HEK293 (cell line): Measurements from ENCODE around the gene LUC7L.
"Not testable (repeated sequence)": the region's sequence is repeated elsewhere in the genome, so short reads cannot be mapped to it uniquely, and the experiment has no call there.

Experiments used
- CTCF ChIA-PET: fragments of 350-600 bp; formaldehyde crosslinking; extraction: SDS; loops from one replicate; lab custom pipeline; 2021; ENCODE audit warnings: antibody characterized with exemption; lab: Yijun Ruan, JAX
- POLR2A ChIA-PET: fragments of 300-600 bp; formaldehyde crosslinking; extraction: SDS; loops from one replicate; lab custom pipeline; 2020; ENCODE audit warnings: antibody characterized with exemption, inconsistent platforms; lab: Yijun Ruan, JAX
- H3K27ac ChIP-seq: fragments of 200-500 bp; sonication (Bioruptor generic); 2 replicates; pipeline ENCODE4 v1.5.1; 2014; ENCODE audit warnings: low read depth, low read length, control low read depth, inconsistent platforms; ENCODE audit errors: extremely low read depth
- H3K36me3 ChIP-seq, 2 experiments: fragments of 200-500 bp in 1 of 2; sonication (Bioruptor generic) in 1 of 2; 1 replicate in 1 of 2; 2 replicates in 1 of 2; pipeline ENCODE4 v1.5.1; 2014 to 2017; ENCODE audit warnings: inconsistent platforms in 2 of 2, low read length in 2 of 2; ENCODE audit not compliant: control insufficient read depth in 2 of 2, insufficient read depth in 1 of 2
- H3K4me1 ChIP-seq: fragments of 200-500 bp; sonication (Bioruptor generic); 2 replicates; pipeline ENCODE4 v1.5.1; 2014; ENCODE audit warnings: mild to moderate bottlenecking, low read length, inconsistent platforms; ENCODE audit not compliant: control insufficient read depth, insufficient read depth
- H3K4me3 ChIP-seq: 2 replicates; pipeline ENCODE4 v1.5.1; 2011; ENCODE audit warnings: low read depth, mild to moderate bottlenecking, control low read depth, low read length, moderate library complexity
- H3K9me3 ChIP-seq: fragments of 200-500 bp; sonication (Bioruptor generic); 2 replicates; pipeline ENCODE4 v1.5.1; 2014; ENCODE audit warnings: low read depth, low read length, inconsistent platforms; ENCODE audit not compliant: control insufficient read depth, insufficient read depth
- KLF1 ChIP-seq: fragments of 450-650 bp; formaldehyde crosslinking; IDR thresholded peaks from 2 replicates; pipeline ENCODE4 v1.5.1; 2016; ENCODE audit warnings: missing biosample characterization, missing genetic modification characterization
- KLF10 ChIP-seq: fragments of 450-650 bp; IDR thresholded peaks from 2 replicates; pipeline ENCODE4 v1.5.1; 2018; ENCODE audit warnings: missing biosample characterization, mild to moderate bottlenecking, missing genetic modification characterization
- WT1 ChIP-seq: fragments of 450-650 bp; formaldehyde crosslinking; IDR thresholded peaks from 2 replicates; pipeline ENCODE4 v1.5.1; 2016; ENCODE audit warnings: missing biosample characterization, missing genetic modification characterization
- ZNF10 ChIP-seq: fragments of 450-650 bp; formaldehyde crosslinking; IDR thresholded peaks from 2 replicates; pipeline ENCODE4 v1.5.1; 2017; ENCODE audit warnings: missing biosample characterization, missing genetic modification characterization
- ZNF169 ChIP-seq: fragments of 450-650 bp; formaldehyde crosslinking; IDR thresholded peaks from 2 replicates; pipeline ENCODE4 v1.5.1; 2016; ENCODE audit warnings: missing biosample characterization, missing genetic modification characterization
- ZNF174 ChIP-seq: fragments of 450-650 bp; formaldehyde crosslinking; IDR thresholded peaks from 2 replicates; pipeline ENCODE4 v1.5.0; 2017; ENCODE audit warnings: missing biosample characterization, mild to moderate bottlenecking, missing genetic modification characterization
- ZNF366 ChIP-seq: fragments of 450-650 bp; formaldehyde crosslinking; conservative IDR thresholded peaks from 2 replicates; pipeline ENCODE4 v1.5.1; 2016; ENCODE audit warnings: missing biosample characterization, missing genetic modification characterization
- ZNF391 ChIP-seq: fragments of 450-650 bp; formaldehyde crosslinking; IDR thresholded peaks from 2 replicates; pipeline ENCODE4 v1.5.1; 2016; ENCODE audit warnings: low read depth, missing biosample characterization, missing genetic modification characterization, borderline replicate concordance
- ZNF629 ChIP-seq: fragments of 450-650 bp; formaldehyde crosslinking; IDR thresholded peaks from 2 replicates; pipeline ENCODE4 v1.5.1; 2017; ENCODE audit warnings: missing biosample characterization, missing genetic modification characterization
- ZNF792 ChIP-seq: fragments of 450-650 bp; formaldehyde crosslinking; IDR thresholded peaks from 2 replicates; pipeline ENCODE4 v1.5.1; 2016; ENCODE audit warnings: missing biosample characterization, missing genetic modification characterization
- TF ChIP-seq, protein P1 (sequence below): fragments of 450-650 bp; formaldehyde crosslinking; IDR thresholded peaks from 2 replicates; pipeline ENCODE4 v1.5.1; 2017; ENCODE audit warnings: missing biosample characterization, missing genetic modification characterization
- TF ChIP-seq, protein P2 (sequence below): fragments of 450-650 bp; formaldehyde crosslinking; IDR thresholded peaks from 2 replicates; pipeline ENCODE4 v1.5.1; 2016; ENCODE audit warnings: missing biosample characterization, missing genetic modification characterization

LUC7L gene

DNA sequence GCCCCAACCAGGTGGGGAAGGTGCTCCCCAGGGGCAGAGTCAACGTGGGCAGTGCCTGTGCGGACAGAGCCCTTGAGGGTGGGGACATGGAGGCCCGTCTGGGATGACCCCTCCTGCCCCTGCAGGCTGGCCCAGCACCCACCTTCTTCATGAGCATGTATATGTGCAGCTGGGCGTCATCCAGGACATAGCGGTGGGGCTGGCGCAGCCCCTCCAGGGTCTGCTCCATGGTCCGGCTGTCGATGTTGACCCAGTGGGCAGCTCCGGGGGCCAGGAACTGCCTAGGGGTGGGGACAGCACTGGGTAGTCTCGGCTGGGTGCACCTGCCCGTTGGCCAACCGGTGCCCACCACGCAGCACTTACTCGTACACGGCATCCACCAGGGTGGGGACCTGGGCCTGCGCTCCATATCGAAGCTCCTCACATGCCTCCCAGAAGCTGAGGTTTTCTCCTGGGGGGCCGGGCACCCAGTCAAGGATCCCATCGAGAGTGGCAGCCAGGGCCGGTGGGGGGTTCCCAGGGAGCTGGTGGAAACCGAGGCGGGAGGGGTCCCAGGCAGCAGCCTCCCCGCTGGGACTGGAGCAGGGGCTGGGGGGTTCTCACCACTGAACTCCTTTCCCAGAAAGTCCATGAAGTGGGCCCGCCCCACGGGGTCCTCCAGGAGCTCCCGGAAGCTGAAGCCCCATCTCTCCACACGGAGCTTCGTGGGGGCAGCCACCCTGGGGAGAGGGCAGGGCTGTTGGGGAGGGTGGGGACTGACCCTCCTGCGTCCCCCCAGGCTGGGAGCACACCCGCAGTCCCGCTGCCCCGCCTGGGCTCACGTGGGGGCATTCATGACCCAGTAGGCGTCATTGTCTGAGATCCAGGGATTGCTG is 41.4 kb upstream of the LUC7L start (continued):
- TF ChIP-seq, protein P1, sequence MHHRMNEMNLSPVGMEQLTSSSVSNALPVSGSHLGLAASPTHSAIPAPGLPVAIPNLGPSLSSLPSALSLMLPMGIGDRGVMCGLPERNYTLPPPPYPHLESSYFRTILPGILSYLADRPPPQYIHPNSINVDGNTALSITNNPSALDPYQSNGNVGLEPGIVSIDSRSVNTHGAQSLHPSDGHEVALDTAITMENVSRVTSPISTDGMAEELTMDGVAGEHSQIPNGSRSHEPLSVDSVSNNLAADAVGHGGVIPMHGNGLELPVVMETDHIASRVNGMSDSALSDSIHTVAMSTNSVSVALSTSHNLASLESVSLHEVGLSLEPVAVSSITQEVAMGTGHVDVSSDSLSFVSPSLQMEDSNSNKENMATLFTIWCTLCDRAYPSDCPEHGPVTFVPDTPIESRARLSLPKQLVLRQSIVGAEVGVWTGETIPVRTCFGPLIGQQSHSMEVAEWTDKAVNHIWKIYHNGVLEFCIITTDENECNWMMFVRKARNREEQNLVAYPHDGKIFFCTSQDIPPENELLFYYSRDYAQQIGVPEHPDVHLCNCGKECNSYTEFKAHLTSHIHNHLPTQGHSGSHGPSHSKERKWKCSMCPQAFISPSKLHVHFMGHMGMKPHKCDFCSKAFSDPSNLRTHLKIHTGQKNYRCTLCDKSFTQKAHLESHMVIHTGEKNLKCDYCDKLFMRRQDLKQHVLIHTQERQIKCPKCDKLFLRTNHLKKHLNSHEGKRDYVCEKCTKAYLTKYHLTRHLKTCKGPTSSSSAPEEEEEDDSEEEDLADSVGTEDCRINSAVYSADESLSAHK, result no peak
- no peak for TF ChIP-seq ZNF792 (tag by site-specific recombination)

DNA sequence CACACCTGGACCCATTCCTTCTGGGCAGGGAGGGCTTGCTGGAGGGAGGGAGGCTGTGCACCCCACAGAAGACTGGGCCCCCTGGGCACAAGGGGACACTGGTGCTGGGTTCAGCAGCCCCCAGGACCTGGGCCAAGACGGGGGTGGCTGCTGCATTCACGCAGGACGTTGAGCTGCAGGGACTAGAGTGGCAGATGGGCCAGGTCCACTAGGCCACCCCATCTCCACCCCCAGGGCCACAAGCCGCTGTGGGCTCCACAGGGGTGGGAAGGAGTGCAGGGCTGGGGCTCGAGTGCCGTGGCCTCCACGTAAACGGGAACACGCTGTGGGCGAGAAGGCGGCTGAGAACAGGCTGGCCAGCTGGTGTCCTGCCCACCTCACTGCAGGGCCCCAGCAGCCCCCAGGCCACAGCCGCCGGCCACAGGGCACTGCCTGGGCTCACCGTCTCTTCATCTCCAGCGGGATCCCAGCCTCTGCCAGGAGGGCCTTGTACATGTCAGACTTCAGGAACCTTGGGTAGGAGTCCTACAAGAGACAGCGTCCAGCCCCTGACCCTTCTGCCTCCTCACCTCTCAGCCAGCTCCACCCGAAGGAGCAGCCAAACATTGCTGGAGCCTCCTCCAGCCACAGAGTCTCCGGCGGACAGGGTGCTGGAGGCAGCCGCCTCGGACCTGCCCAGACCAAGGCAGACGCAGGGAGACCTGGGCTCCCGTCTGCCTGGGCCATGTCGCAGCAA is 40.0 kb upstream of the LUC7L start:
- CTCF ChIA-PET, result interaction anchor here (0.6 kb wide), 1 partner anchor 16 kb away, joined by 4 read pairs; no protein-coding TSS in a partner anchor
- Histone ChIP-seq H3K27ac (no peak overlapping the region), H3K36me3 (peaks cover 0 to 8% of the 10 kb centered on the region in 2 experiments; a peak in 1 of 3 replicates), H3K9me3 (no peaks in the 10 kb centered on the region), H3K4me1 (no peaks in the 10 kb centered on the region)
- POLR2A ChIA-PET, result interaction anchor here (0.6 kb wide), 1 partner anchor 26 kb away, joined by 6 read pairs; no protein-coding TSS in a partner anchor
- TF ChIP-seq ZNF629 (tag by site-specific recombination) (no peak), ZNF366 (tag by site-specific recombination) (no peak)
- TF ChIP-seq, all 188 proteins: peak for 0
- no peak overlapping the region for H3K4me3 ChIP-seq

DNA sequence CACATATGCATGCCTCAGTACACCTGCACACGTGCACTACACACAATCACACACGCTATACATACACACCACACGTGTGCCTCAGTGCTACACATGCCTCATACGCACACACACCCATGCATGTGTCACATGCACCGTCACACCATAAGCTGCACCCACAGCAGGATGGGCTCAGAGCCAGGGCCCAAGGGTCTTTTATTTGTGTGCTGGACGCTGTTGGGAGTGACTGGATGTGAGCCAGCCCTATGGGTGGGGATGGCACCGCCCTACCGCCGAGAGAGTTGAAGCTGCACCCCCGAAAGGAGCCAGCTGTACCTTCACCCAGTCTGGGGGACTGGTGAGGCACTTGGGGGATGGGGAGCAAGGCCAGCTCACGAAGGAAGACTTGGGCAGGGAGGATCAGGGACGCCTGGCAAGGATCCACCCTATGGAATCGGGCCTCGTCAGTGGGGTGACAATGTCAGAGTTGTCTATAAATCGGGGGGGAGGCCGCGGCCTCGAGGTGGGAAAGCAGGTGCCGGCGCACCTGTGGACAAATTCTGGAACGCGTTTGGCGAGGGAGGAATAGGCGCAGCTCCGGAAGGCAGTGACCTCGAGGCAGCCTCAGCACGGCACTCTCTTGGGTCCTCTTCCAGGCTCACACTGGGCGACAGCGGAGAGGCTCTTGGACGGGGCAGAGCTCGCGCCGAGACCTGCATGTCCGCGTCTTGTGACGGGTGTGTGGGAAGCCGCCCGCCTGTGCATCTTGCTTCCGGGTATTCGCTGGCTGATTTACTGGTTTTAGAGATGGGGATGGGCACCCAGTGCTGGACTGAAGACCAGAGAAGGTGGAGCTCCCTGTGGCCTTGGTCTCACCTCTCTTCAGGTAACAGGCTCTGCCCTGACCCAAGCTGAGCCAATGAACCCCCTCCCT is 39.1 kb upstream of the LUC7L start:
- ChIA-PET POLR2A (interaction anchor here (0.6 kb wide), 1 partner anchor 25 kb away, joined by 6 read pairs; no protein-coding TSS in a partner anchor), CTCF (interaction anchor here (0.6 kb wide), 1 partner anchor 16 kb away, joined by 4 read pairs; no protein-coding TSS in a partner anchor)
- H3K36me3 ChIP-seq, result peaks cover 0 to 17% of the 10 kb centered on the region in 2 experiments; a peak in 1 of 3 replicates
- no peak overlapping the region for H3K4me3 ChIP-seq
- H3K9me3 ChIP-seq, result no peaks in the 10 kb centered on the region
- TF ChIP-seq ZNF169 (no peak), ZNF10 (0 out of 2 replicates have a peak, but pooled peaks have one; percentile 30), KLF10 (tag by site-specific recombination) (no peak), ZNF391 (tag by site-specific recombination) (no peak), KLF1 (tag by site-specific recombination) (peak; percentile 87), ZNF174 (tag by site-specific recombination) (no peak), WT1 (no peak)
- TF ChIP-seq, protein P2, sequence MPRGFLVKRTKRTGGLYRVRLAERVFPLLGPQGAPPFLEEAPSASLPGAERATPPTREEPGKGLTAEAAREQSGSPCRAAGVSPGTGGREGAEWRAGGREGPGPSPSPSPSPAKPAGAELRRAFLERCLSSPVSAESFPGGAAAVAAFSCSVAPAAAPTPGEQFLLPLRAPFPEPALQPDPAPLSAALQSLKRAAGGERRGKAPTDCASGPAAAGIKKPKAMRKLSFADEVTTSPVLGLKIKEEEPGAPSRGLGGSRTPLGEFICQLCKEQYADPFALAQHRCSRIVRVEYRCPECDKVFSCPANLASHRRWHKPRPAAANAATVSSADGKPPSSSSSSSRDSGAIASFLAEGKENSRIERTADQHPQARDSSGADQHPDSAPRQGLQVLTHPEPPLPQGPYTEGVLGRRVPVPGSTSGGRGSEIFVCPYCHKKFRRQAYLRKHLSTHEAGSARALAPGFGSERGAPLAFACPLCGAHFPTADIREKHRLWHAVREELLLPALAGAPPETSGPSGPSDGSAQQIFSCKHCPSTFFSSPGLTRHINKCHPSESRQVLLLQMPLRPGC (tag by site-specific recombination), result no peak
- no peaks in the 10 kb centered on the region for H3K4me1 ChIP-seq
- H3K27ac ChIP-seq, result no peak overlapping the region

DNA sequence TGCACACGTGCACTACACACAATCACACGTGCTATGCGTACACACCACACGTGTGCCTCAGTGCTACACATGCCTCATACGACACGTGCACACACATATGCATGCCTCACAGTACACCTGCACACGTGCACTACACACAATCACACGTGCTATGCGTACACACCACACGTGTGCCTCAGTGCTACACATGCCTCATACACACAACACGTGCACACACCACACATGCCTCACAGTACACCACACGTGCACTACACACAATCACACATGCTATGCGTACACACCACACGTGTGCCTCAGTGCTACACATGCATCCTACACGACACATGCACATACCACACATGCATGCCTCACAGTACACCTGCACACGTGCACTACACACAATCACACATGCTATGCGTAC is 38.3 kb upstream of the LUC7L start:
- H3K27ac ChIP-seq, CTCF ChIA-PET, POLR2A ChIA-PET, H3K4me3 ChIP-seq, H3K9me3 ChIP-seq, H3K4me1 ChIP-seq: not testable (repeated sequence)
- peaks cover 0 to 18% of the 10 kb centered on the region in 2 experiments; a peak in 1 of 3 replicates for H3K36me3 ChIP-seq
